H1 (cell line): ENCODE results near the gene CCDC171. TPM values are rescaled to one million over a fixed set of nuclear protein-coding genes. Genes with fewer than 3 reads are reported as not detected.

Source experiments
- CTCF ChIA-PET: fragments of 300-600 bp; sonication (Branson Sonifier 250); formaldehyde crosslinking; loops from one replicate; lab custom pipeline; 2021; ENCODE audit not compliant: partially characterized antibody; lab: Charles Lee
- POLR2A ChIA-PET: fragments of 300-600 bp; sonication (Branson Sonifier 250); formaldehyde crosslinking; loops from one replicate; lab custom pipeline; 2021; ENCODE audit warnings: inconsistent platforms; ENCODE audit not compliant: partially characterized antibody; lab: Charles Lee
- DNase-seq, 2 experiments: peaks; one replicate each; pipeline versions ENCODE4 v3.0.0 to v3.0.0-alpha.2; 2010 to 2022; ENCODE audit warnings: low spot score in 2 of 2, low read depth in 1 of 2, mixed read lengths in 1 of 2
- FAIRE-seq: peaks from 2 replicates; lab custom pipeline; 2011; peaks lifted over from hg19 to GRCh38; lab: Jason Lieb, UNC
- H2AFZ ChIP-seq: 2 replicates; pipeline ENCODE4 v1.8.1; 2012; ENCODE audit warnings: low read length, inconsistent platforms
- H2AK5ac ChIP-seq: 2 replicates; pipeline ENCODE4 v1.6.1; 2013; ENCODE audit warnings: low read depth, low read length
- H2BK120ac ChIP-seq: replicated peaks from 2 replicates; pipeline ENCODE3; 2013; ENCODE audit warnings: low read depth, low read length, inconsistent platforms
- H2BK12ac ChIP-seq: 2 replicates; pipeline ENCODE4 v1.6.1; 2013; ENCODE audit warnings: low read depth, low read length
- H2BK15ac ChIP-seq: 2 replicates; pipeline ENCODE4 v1.6.1; 2013; ENCODE audit warnings: low read length
- H2BK20ac ChIP-seq: 2 replicates; pipeline ENCODE4 v1.6.1; 2013; ENCODE audit warnings: low read length
- H2BK5ac ChIP-seq: 2 replicates; pipeline ENCODE4 v1.6.1; 2013; ENCODE audit warnings: low read depth, low read length
- H3K14ac ChIP-seq: 2 replicates; pipeline ENCODE4 v1.6.1; 2013; ENCODE audit warnings: inconsistent platforms; ENCODE audit not compliant: insufficient read length
- H3K18ac ChIP-seq: 2 replicates; pipeline ENCODE4 v1.6.1; 2013; ENCODE audit warnings: low read length; ENCODE audit errors: extremely low read depth
- H3K23ac ChIP-seq: 2 replicates; pipeline ENCODE4 v1.6.1; 2013; ENCODE audit warnings: inconsistent platforms; ENCODE audit not compliant: insufficient read length
- H3K23me2 ChIP-seq: 2 replicates; pipeline ENCODE4 v1.6.1; 2013; ENCODE audit warnings: low read depth, low read length
- H3K27ac ChIP-seq: 2 replicates; pipeline ENCODE4 v1.6.1; 2011; ENCODE audit warnings: low read depth, low read length, inconsistent platforms
- H3K27me3 ChIP-seq, 4 experiments: replicated peaks in 1 of 4; 1 replicate in 1 of 4; 2 replicates in 3 of 4; pipeline versions ENCODE4 v1.6.1 to v1.8.1; 2011 to 2013; ENCODE audit warnings: low read length in 3 of 4, mild to moderate bottlenecking in 3 of 4, inconsistent platforms in 2 of 4, mixed read lengths in 2 of 4, moderate library complexity in 1 of 4; ENCODE audit not compliant: control insufficient read depth in 3 of 4, insufficient read depth in 3 of 4; ENCODE audit errors: extremely low read depth in 1 of 4
- H3K36me3 ChIP-seq, 4 experiments: 2 replicates each; pipeline versions ENCODE4 v1.6.1 to v1.8.1; 2011 to 2013; ENCODE audit warnings: mild to moderate bottlenecking in 4 of 4, low read length in 3 of 4, moderate library complexity in 2 of 4, control low read depth in 1 of 4, inconsistent platforms in 1 of 4; ENCODE audit not compliant: insufficient read depth in 4 of 4, control insufficient read depth in 2 of 4
- H3K4ac ChIP-seq: replicated peaks from 2 replicates; pipeline ENCODE3; 2013; ENCODE audit warnings: low read length, low read depth, mixed read lengths, inconsistent platforms; ENCODE audit not compliant: insufficient read length
- H3K4me1 ChIP-seq, 4 experiments: replicated peaks in 1 of 4; 1 replicate in 1 of 4; 2 replicates in 3 of 4; pipeline versions ENCODE4 v1.6.1 to v1.8.1; 2011 to 2013; ENCODE audit warnings: low read length in 3 of 4, inconsistent platforms in 2 of 4, mixed read lengths in 1 of 4; ENCODE audit not compliant: insufficient read depth in 4 of 4, control insufficient read depth in 3 of 4
- H3K4me2 ChIP-seq, 2 experiments: 2 replicates each; pipeline versions ENCODE4 v1.6.1 to v1.8.1; 2011 to 2013; ENCODE audit warnings: low read depth in 2 of 2, low read length in 2 of 2, control low read depth in 1 of 2, inconsistent platforms in 1 of 2, mild to moderate bottlenecking in 1 of 2; ENCODE audit not compliant: insufficient read depth in 1 of 2
- H3K4me3 ChIP-seq, 4 experiments: fragments of 200-600, 300-600 bp in 1 of 4; sonication (generic), shearing (Covaris generic), sonication (Bioruptor Twin) in 1 of 4; 2 replicates each; pipeline versions ENCODE4 v1.5.1 to v1.8.1; 2011 to 2016; ENCODE audit warnings: low read length in 4 of 4, low read depth in 3 of 4, control low read depth in 2 of 4, inconsistent platforms in 2 of 4, mild to moderate bottlenecking in 2 of 4, mixed read lengths in 1 of 4, moderate library complexity in 1 of 4; ENCODE audit not compliant: insufficient read depth in 2 of 4; ENCODE audit errors: extremely low read depth in 1 of 4
- H3K56ac ChIP-seq: replicated peaks from 2 replicates; pipeline ENCODE3; 2013; ENCODE audit warnings: low read depth, mild to moderate bottlenecking, mixed read lengths, low read length, inconsistent platforms; ENCODE audit not compliant: insufficient read length
- H3K79me1 ChIP-seq: 2 replicates; pipeline ENCODE4 v1.6.1; 2013; ENCODE audit warnings: low read depth, low read length, control low read depth
- H3K79me2 ChIP-seq, 2 experiments: 2 replicates each; pipeline versions ENCODE4 v1.6.1 to v1.8.1; 2012 to 2013; ENCODE audit warnings: low read length in 2 of 2, mild to moderate bottlenecking in 2 of 2, inconsistent platforms in 1 of 2; ENCODE audit not compliant: insufficient read depth in 2 of 2, control insufficient read depth in 1 of 2
- H3K9ac ChIP-seq, 4 experiments: replicated peaks in 1 of 4; 1 replicate in 1 of 4; 2 replicates in 3 of 4; pipeline versions ENCODE4 v1.6.1 to v1.8.1; 2011 to 2013; ENCODE audit warnings: low read depth in 3 of 4, low read length in 3 of 4, control low read depth in 2 of 4, mild to moderate bottlenecking in 2 of 4, moderate library complexity in 2 of 4, inconsistent platforms in 1 of 4; ENCODE audit errors: extremely low read depth in 1 of 4
- H3K9me3 ChIP-seq, 2 experiments: 2 replicates each; pipeline versions ENCODE4 v1.6.1 to v1.8.1; 2012 to 2013; ENCODE audit warnings: mild to moderate bottlenecking in 2 of 2, moderate library complexity in 2 of 2, control low read depth in 1 of 2, inconsistent platforms in 1 of 2, low read depth in 1 of 2, low read length in 1 of 2, mixed read lengths in 1 of 2; ENCODE audit not compliant: insufficient read depth in 2 of 2
- H4K20me1 ChIP-seq, 2 experiments: replicated peaks in 1 of 2; 2 replicates each; pipeline versions ENCODE3 to v1.8.1; 2011 to 2013; ENCODE audit warnings: inconsistent platforms in 2 of 2, low read length in 2 of 2, mild to moderate bottlenecking in 1 of 2; ENCODE audit not compliant: insufficient read depth in 2 of 2, control insufficient read depth in 1 of 2
- H4K5ac ChIP-seq: 2 replicates; pipeline ENCODE4 v1.6.1; 2013; ENCODE audit warnings: low read length, low read depth, mixed read lengths, inconsistent platforms; ENCODE audit not compliant: insufficient read length
- H4K8ac ChIP-seq: 2 replicates; pipeline ENCODE4 v1.8.0; 2013; ENCODE audit warnings: mild to moderate bottlenecking, moderate library complexity, low read length, inconsistent platforms; ENCODE audit not compliant: insufficient read depth; ENCODE audit errors: extremely low read depth
- H4K91ac ChIP-seq: replicated peaks from 2 replicates; pipeline ENCODE3; 2013; ENCODE audit warnings: low read length, mixed read lengths, inconsistent platforms; ENCODE audit not compliant: insufficient read length
- BRCA1 ChIP-seq: IDR thresholded peaks from 2 replicates; pipeline ENCODE4 v1.6.1; 2012; ENCODE audit warnings: low read depth, low read length, improper control_type of control experiment
- CBX5 ChIP-seq: fragments of 300-800, 300-1000 bp; sonication (generic); IDR thresholded peaks from 2 replicates; pipeline ENCODE4 v1.7.1; 2016; ENCODE audit warnings: antibody characterized with exemption, low read length, low read depth
- CREB1 ChIP-seq: IDR thresholded peaks from 2 replicates; pipeline ENCODE4 v1.6.1; 2012; ENCODE audit warnings: inconsistent platforms
- CTBP2 ChIP-seq: IDR thresholded peaks from 2 replicates; pipeline ENCODE4 v1.7.0; 2011; ENCODE audit warnings: borderline replicate concordance, mild to moderate bottlenecking, moderate library complexity, mixed read lengths, low read length; ENCODE audit not compliant: insufficient read depth, insufficient read length
- EGR1 ChIP-seq: IDR thresholded peaks from 2 replicates; pipeline ENCODE4 v1.6.1; 2011; ENCODE audit warnings: low read depth, low read length, borderline replicate concordance
- MAX ChIP-seq: IDR thresholded peaks from 2 replicates; pipeline ENCODE4 v1.6.1; 2012; ENCODE audit warnings: inconsistent platforms
- RAD21 ChIP-seq, 2 experiments: IDR thresholded peaks in 1 of 2; conservative IDR thresholded peaks in 1 of 2; 2 replicates each; pipeline ENCODE4 v1.6.1; 2011; ENCODE audit warnings: low read depth in 2 of 2, low read length in 2 of 2, improper control_type of control experiment in 1 of 2, inconsistent platforms in 1 of 2, mild to moderate bottlenecking in 1 of 2, moderate library complexity in 1 of 2
- RNF2 ChIP-seq: fragments of 200-900, 300-1000 bp; sonication (generic); IDR thresholded peaks from 2 replicates; pipeline ENCODE4 v1.7.1; 2016; ENCODE audit warnings: borderline replicate concordance, low read depth, mild to moderate bottlenecking, antibody characterized with exemption, low read length; ENCODE audit not compliant: poor library complexity, severe bottlenecking; ENCODE audit errors: missing control alignments
- RXRA ChIP-seq: IDR thresholded peaks from 2 replicates; pipeline ENCODE4 v1.6.1; 2011; ENCODE audit warnings: low read depth, mild to moderate bottlenecking, low read length, moderate library complexity; ENCODE audit not compliant: insufficient read depth
- SAP30 ChIP-seq: fragments of 300-600 bp; sonication (generic); IDR thresholded peaks from 2 replicates; pipeline ENCODE4 v1.7.1; 2012; ENCODE audit warnings: low read length, moderate library complexity, mild to moderate bottlenecking, inconsistent platforms; ENCODE audit not compliant: insufficient read depth, insufficient replicate concordance
- TCF12 ChIP-seq: IDR thresholded peaks from 2 replicates; pipeline ENCODE4 v1.6.1; 2011; ENCODE audit warnings: low read depth, mild to moderate bottlenecking, low read length
- YY1 ChIP-seq: IDR thresholded peaks from 2 replicates; pipeline ENCODE4 v1.6.1; 2011; ENCODE audit warnings: low read depth, mild to moderate bottlenecking, low read length
- WGBS, 2 experiments: shearing (Covaris generic) in 1 of 2; methylation state at CpG; one replicate each; pipeline versions ENCODE4 v1.1.6 to v1.1.7; 2013 to 2015; ENCODE audit warnings: low lambda C conversion rate in 2 of 2, mixed read lengths in 2 of 2, inconsistent platforms in 1 of 2, low coverage in 1 of 2, missing lambda C conversion rate in 1 of 2; ENCODE audit not compliant: insufficient replicate concordance in 2 of 2, insufficient coverage in 1 of 2, insufficient read length in 1 of 2; ENCODE audit errors: extremely low coverage in 1 of 2, missing lambda C conversion rate in 1 of 2; 5-methylcytosine and 5-hydroxymethylcytosine counted together
- polyA plus RNA-seq, 7 experiments: library from polyadenylated mRNA; depleted of rRNA in 3 of 7; stranded (reverse) in 5 of 7; unstranded in 2 of 7; fragments of >200 nt in 5 of 7; fragments of 200-250 nt in 2 of 7; gene quantifications; 1 replicate in 5 of 7; 2 replicates in 1 of 7; 4 replicates in 1 of 7; pipeline versions ENCODE4 v1.2.1 to v1.2.3, GENCODE V29; 2011 to 2013; ENCODE audit warnings: missing spikeins in 2 of 7, mixed read lengths in 2 of 7
- total RNA-seq: library from RNA; stranded (reverse); fragmentation: NEBNext Ultra II Directional; extraction: Animal tissue kit (Norgen Biotek cat#: 25700); gene quantifications from 2 replicates; pipeline ENCODE4 v1.2.1, GENCODE V29; 2021
- TF ChIP-seq, protein P1 (sequence below): IDR thresholded peaks from 2 replicates; pipeline ENCODE4 v1.6.1; 2012; ENCODE audit warnings: inconsistent platforms

The CCDC171 gene
- total and polyA plus RNA-seq, 2 of the 8 experiments (the other 6 are each of a cell fraction or from before 2014, with no cell fraction given): 0.83 to 2.3 TPM

DNA sequence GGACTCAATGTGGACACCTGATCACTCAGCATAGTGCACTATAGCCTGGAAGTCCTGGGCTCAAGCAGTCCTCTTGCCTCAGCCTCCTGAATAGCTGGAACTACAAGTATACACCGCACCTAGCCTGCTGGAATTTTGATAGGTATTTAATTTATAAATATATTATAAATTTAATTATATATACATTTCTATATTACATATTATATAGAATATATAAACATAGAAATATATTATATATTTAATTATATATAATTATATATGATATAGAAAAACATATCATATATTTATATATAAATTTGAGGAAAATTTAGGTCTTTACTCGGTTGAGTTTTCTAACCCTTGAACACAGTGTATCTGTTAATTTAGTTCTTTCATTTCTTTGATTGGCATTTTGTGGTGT is 26.9 kb upstream of the CCDC171 start:
- Histone ChIP-seq H3K27me3 (no peaks in the 10 kb centered on the region), H2BK5ac (no peak overlapping the region), H3K4me1 (no peaks in the 10 kb centered on the region; a peak in 1 of 7 replicates), H3K79me1 (no peaks in the 10 kb centered on the region), H3K23ac (no peak overlapping the region), H3K79me2 (no peaks in the 10 kb centered on the region), H3K4me3 (no peak overlapping the region), H3K14ac (no peak overlapping the region), H2AFZ (no peak overlapping the region), H3K18ac (no peak overlapping the region), H4K91ac (no peak overlapping the region), H4K5ac (no peak overlapping the region), H3K9ac (no peak overlapping the region), H2BK15ac (no peak overlapping the region), H4K8ac (no peak overlapping the region), H3K23me2 (no peaks in the 10 kb centered on the region), H2AK5ac (no peak overlapping the region), H3K4me2 (no peak overlapping the region), H3K36me3 (no peaks in the 10 kb centered on the region), H3K9me3 (no peaks in the 10 kb centered on the region), H3K27ac (no peak overlapping the region), H3K4ac (no peak overlapping the region), H2BK20ac (no peak overlapping the region), H2BK120ac (no peak overlapping the region), H4K20me1 (no peaks in the 10 kb centered on the region), H2BK12ac (no peak overlapping the region), H3K56ac (no peak overlapping the region)
- 100% methylated on average over 2 of the region's 2 CpGs; no CpG with 5 or more reads in 1 of the 2 experiments for WGBS, 2 experiments
- ChIA-PET CTCF (no interaction called here), POLR2A (interaction anchor here (1.1 to 3.4 kb wide), 4 partner anchors 13 to 24 kb away, joined by 3 to 10 read pairs (median 4); partner anchors contain the start of gene PSIP1)
- DNase-seq (no peak), FAIRE-seq (no peak)
- TF ChIP-seq BRCA1 (no peak), RAD21 (IDR thresholded peaks at IDR 0.05 in 1 of 2, conservative IDR thresholded peaks at IDR 0.05 in 1 of 2; ENCODE audit: low read depth in 2 of 2, low read length in 2 of 2) (no peak), CTBP2 (no peak), MAX (no peak), RXRA (no peak), TCF12 (no peak), YY1 (no peak), CBX5 (no peak), SAP30 (no peak), EGR1 (no peak), CREB1 (no peak), RNF2 (no peak)
- TF ChIP-seq, protein P1, sequence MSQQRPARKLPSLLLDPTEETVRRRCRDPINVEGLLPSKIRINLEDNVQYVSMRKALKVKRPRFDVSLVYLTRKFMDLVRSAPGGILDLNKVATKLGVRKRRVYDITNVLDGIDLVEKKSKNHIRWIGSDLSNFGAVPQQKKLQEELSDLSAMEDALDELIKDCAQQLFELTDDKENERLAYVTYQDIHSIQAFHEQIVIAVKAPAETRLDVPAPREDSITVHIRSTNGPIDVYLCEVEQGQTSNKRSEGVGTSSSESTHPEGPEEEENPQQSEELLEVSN: no peak
